ENCODE results near the gene PRKCH. TPM values are rescaled to one million over a fixed set of nuclear protein-coding genes. Genes with fewer than 3 reads are reported as not detected.

The PRKCH gene
- total RNA-seq, 2 experiments from 2014 or later, result 0.85 to 2.3 TPM

DNA sequence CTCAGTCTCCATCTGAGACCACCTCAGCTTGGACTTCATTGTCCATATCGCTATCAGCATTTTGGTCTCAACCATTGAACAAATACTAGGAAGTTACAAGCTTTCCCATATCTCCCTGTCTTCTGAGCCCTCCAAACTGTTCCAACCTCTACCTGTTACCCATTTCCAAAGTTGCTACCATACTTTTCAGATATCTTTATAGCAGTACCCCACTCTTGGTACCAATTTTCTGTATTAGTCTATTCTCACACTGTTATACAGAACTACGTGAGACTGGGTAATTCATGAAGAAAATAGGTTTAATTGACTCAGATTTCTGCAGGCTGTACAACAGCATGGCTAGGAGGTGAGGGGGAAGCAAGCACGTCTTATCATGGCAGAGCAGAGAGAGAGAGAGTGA lies 53.8 kb downstream of the PRKCH start:
- BruUV-seq (replicated peaks), result no TSS peak
- no peaks in the 10 kb centered on the region for H3K36me3 ChIP-seq (ENCODE audit: insufficient read depth, low read length)
- H4K20me1 ChIP-seq (ENCODE audit: insufficient read depth, low read length), result no peaks in the 10 kb centered on the region
- no peak for DNase-seq (ENCODE audit: low spot score)
- POLR2A ChIA-PET, result no interaction called here
- no peaks in the 10 kb centered on the region for H3K9me2 ChIP-seq (ENCODE audit: insufficient read depth, low read length)
- H3K4me2 ChIP-seq (ENCODE audit: low read length), result no peak overlapping the region
- TF ChIP-seq, protein P1, sequence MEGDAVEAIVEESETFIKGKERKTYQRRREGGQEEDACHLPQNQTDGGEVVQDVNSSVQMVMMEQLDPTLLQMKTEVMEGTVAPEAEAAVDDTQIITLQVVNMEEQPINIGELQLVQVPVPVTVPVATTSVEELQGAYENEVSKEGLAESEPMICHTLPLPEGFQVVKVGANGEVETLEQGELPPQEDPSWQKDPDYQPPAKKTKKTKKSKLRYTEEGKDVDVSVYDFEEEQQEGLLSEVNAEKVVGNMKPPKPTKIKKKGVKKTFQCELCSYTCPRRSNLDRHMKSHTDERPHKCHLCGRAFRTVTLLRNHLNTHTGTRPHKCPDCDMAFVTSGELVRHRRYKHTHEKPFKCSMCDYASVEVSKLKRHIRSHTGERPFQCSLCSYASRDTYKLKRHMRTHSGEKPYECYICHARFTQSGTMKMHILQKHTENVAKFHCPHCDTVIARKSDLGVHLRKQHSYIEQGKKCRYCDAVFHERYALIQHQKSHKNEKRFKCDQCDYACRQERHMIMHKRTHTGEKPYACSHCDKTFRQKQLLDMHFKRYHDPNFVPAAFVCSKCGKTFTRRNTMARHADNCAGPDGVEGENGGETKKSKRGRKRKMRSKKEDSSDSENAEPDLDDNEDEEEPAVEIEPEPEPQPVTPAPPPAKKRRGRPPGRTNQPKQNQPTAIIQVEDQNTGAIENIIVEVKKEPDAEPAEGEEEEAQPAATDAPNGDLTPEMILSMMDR (conservative IDR thresholded peaks at IDR 0.05; ENCODE audit: low read length), result no peak
- TF ChIP-seq EZH2phosphoT487 (IDR thresholded peaks at IDR 0.05; ENCODE audit: borderline replicate concordance, low read depth, low read length), result no peak
- H3K4me3 ChIP-seq (ENCODE audit: low read depth, low read length, poor library complexity, severe bottlenecking), result no peak overlapping the region
- intact Hi-C loops (cut with micrococcal nuclease; ENCODE audit: unreplicated experiment), result no loop called here
- H3K79me2 ChIP-seq (ENCODE audit: insufficient read depth, low read depth, low read length), result no peaks in the 10 kb centered on the region
- peaks cover 8% of the 10 kb centered on the region for H3K9me3 ChIP-seq (ENCODE audit: low read length)
- CTCF ChIA-PET (ENCODE audit: unreplicated experiment), result no interaction called here
- H3K4me1 ChIP-seq (ENCODE audit: insufficient read depth, low read length, poor library complexity, severe bottlenecking), result no peaks in the 10 kb centered on the region
- no peak overlapping the region for H3K27ac ChIP-seq (ENCODE audit: low read depth, low read length, poor library complexity, severe bottlenecking)
- H2AFZ ChIP-seq (ENCODE audit: low read length), result no peak overlapping the region

DNA sequence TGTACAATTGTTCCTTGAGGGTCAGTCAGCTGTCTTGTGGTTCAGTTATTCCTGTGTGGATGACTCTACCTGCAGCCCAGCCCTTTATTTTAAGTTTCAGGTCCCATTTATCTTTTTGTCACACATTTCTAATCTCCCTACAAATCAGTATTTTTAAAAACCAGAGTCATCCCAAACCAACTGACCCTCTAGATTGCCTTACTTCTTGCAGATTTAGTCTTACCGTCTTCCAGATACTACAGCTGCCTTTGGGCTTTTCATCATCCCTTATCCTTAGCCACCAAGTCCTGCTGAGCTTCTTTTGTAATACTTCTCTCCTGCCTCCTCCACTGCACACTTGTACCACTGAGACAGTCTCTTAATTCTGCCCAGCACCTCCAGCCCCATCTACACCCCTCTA lies 54.9 kb downstream of the PRKCH start:
- ChIA-PET CTCF (ENCODE audit: unreplicated experiment) (interaction anchor here (0.6 kb wide), 1 partner anchor 119 kb away, joined by 4 read pairs; no protein-coding TSS in a partner anchor), POLR2A (interaction anchor here (0.6 kb wide), 1 partner anchor 84 kb away, joined by 6 read pairs; no protein-coding TSS in a partner anchor)
- no peaks in the 10 kb centered on the region for H3K79me2 ChIP-seq (ENCODE audit: insufficient read depth, low read depth, low read length)
- DNase-seq (ENCODE audit: low spot score), result no peak
- BruUV-seq (replicated peaks), result no TSS peak
- H3K4me2 ChIP-seq (ENCODE audit: low read length), result no peak overlapping the region
- no peak overlapping the region for H3K27ac ChIP-seq (ENCODE audit: low read depth, low read length, poor library complexity, severe bottlenecking)
- no peaks in the 10 kb centered on the region for H3K36me3 ChIP-seq (ENCODE audit: insufficient read depth, low read length)
- TF ChIP-seq EZH2phosphoT487 (IDR thresholded peaks at IDR 0.05; ENCODE audit: borderline replicate concordance, low read depth, low read length), result no peak
- TF ChIP-seq, protein P1 (conservative IDR thresholded peaks at IDR 0.05; ENCODE audit: low read length), result no peak
- no peaks in the 10 kb centered on the region for H3K9me2 ChIP-seq (ENCODE audit: insufficient read depth, low read length)
- H3K4me3 ChIP-seq (ENCODE audit: low read depth, low read length, poor library complexity, severe bottlenecking), result no peak overlapping the region
- intact Hi-C loops (cut with micrococcal nuclease; ENCODE audit: unreplicated experiment), result no loop called here
- no peaks in the 10 kb centered on the region for H3K4me1 ChIP-seq (ENCODE audit: insufficient read depth, low read length, poor library complexity, severe bottlenecking)
- no peaks in the 10 kb centered on the region for H4K20me1 ChIP-seq (ENCODE audit: insufficient read depth, low read length)
- peaks cover 8% of the 10 kb centered on the region for H3K9me3 ChIP-seq (ENCODE audit: low read length)
- no peak overlapping the region for H2AFZ ChIP-seq (ENCODE audit: low read length)

DNA sequence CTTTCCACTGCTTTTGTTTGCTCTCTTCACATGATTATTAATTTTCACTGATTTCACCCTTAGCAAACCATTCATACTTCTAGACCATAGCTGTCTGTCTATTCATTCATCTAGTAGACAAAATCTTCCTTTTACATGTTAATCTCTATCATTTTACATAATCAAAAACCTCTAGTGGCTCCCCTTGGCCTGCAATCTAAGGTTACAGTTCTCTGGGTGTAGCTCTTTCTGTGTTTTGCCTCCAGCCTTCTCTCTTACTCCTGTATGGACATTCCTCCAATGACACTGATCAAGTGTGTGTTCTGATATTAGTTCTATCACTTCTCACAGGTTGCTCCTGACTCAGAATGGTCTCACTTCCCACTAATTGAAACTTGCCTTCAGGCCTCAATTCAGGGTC lies 56.4 kb downstream of the PRKCH start:
- Histone ChIP-seq H2AFZ (ENCODE audit: low read length) (no peak overlapping the region), H3K36me3 (ENCODE audit: insufficient read depth, low read length) (no peaks in the 10 kb centered on the region), H3K9me2 (ENCODE audit: insufficient read depth, low read length) (no peaks in the 10 kb centered on the region), H3K9me3 (ENCODE audit: low read length) (peaks cover 8% of the 10 kb centered on the region), H3K27ac (ENCODE audit: low read depth, low read length, poor library complexity, severe bottlenecking) (no peak overlapping the region), H3K4me3 (ENCODE audit: low read depth, low read length, poor library complexity, severe bottlenecking) (no peak overlapping the region), H3K79me2 (ENCODE audit: insufficient read depth, low read depth, low read length) (no peaks in the 10 kb centered on the region), H4K20me1 (ENCODE audit: insufficient read depth, low read length) (no peaks in the 10 kb centered on the region), H3K4me1 (ENCODE audit: insufficient read depth, low read length, poor library complexity, severe bottlenecking) (no peaks in the 10 kb centered on the region), H3K4me2 (ENCODE audit: low read length) (no peak overlapping the region)
- no TSS peak for BruUV-seq (replicated peaks)
- intact Hi-C loops (cut with micrococcal nuclease; ENCODE audit: unreplicated experiment), result no loop called here
- no peak for TF ChIP-seq EZH2phosphoT487 (IDR thresholded peaks at IDR 0.05; ENCODE audit: borderline replicate concordance, low read depth, low read length)
- TF ChIP-seq, protein P1 (conservative IDR thresholded peaks at IDR 0.05; ENCODE audit: low read length), result no peak
- DNase-seq (ENCODE audit: low spot score), result no peak
- POLR2A ChIA-PET, result interaction anchor here (0.9 to 1.6 kb wide), 2 partner anchors 26 to 42 kb away, joined by 3 to 4 read pairs; no protein-coding TSS in a partner anchor
- CTCF ChIA-PET (ENCODE audit: unreplicated experiment), result no interaction called here
